ENCODE data around the gene IFT80. TPM values are rescaled to one million over a fixed set of nuclear protein-coding genes. Genes with fewer than 3 reads are reported as not detected.
"Not testable (repeated sequence)": the region's sequence is repeated elsewhere in the genome, so short reads cannot be mapped to it uniquely, and the experiment has no call there.

The IFT80 gene
- total RNA-seq, 1 experiment from 2014 or later, result 26.3 TPM

DNA sequence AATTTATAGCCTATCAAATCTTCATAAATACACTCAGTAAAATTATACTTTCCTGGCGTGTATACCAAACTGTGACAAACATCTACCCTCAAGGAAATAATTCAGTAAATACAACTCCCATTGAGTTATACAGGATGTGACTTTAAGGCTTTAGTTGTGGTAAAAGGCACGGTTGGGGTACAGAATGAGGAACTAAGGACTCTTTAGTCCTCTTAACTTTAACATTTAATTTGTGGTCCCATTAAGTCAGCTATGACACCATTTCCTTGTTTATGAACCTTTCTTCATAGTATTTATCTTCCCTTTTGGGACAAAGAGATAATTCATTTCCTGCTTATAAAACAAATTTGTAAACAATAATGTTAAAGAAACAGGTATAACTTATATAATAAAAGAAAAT, 30.2 kb downstream of the IFT80 start (continued):
- TF ChIP-seq, protein P1, sequence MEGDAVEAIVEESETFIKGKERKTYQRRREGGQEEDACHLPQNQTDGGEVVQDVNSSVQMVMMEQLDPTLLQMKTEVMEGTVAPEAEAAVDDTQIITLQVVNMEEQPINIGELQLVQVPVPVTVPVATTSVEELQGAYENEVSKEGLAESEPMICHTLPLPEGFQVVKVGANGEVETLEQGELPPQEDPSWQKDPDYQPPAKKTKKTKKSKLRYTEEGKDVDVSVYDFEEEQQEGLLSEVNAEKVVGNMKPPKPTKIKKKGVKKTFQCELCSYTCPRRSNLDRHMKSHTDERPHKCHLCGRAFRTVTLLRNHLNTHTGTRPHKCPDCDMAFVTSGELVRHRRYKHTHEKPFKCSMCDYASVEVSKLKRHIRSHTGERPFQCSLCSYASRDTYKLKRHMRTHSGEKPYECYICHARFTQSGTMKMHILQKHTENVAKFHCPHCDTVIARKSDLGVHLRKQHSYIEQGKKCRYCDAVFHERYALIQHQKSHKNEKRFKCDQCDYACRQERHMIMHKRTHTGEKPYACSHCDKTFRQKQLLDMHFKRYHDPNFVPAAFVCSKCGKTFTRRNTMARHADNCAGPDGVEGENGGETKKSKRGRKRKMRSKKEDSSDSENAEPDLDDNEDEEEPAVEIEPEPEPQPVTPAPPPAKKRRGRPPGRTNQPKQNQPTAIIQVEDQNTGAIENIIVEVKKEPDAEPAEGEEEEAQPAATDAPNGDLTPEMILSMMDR (IDR thresholded peaks at IDR 0.05 in 2 of 3, conservative IDR thresholded peaks at IDR 0.05 in 1 of 3; ENCODE audit: borderline replicate concordance in 1 of 3, insufficient read depth in 1 of 3, low read depth in 2 of 3, low read length in 2 of 3), result no peak

- RAD21 ChIA-PET (ENCODE audit: low non-redundant PET in 1 of 2, low total read pairs in 2 of 2, uncharacterized antibody in 2 of 2, unreplicated experiment in 2 of 2), result no interaction called here
- Histone ChIP-seq H3K79me2 (ENCODE audit: insufficient read depth, low read length) (no peaks in the 10 kb centered on the region; the same call in 1 of the 2 replicates), H3K27me3 (ENCODE audit: insufficient read depth, low read length) (no peaks in the 10 kb centered on the region), H3K4me2 (ENCODE audit: low read length) (no peak overlapping the region), H3K9ac (ENCODE audit: low read length) (no peak overlapping the region), H2AFZ (ENCODE audit: low read depth, low read length, poor library complexity, severe bottlenecking) (no peak overlapping the region), H3K4me1 (ENCODE audit: control insufficient read depth in 1 of 2, insufficient read depth in 2 of 2, low read length in 2 of 2) (no peaks in the 10 kb centered on the region), H3K27ac (ENCODE audit: low read depth, low read length) (no peak overlapping the region), H3K9me3 (ENCODE audit: control insufficient read depth in 1 of 2, insufficient read depth in 1 of 2, low read depth in 1 of 2, low read length in 2 of 2) (no peaks in the 10 kb centered on the region), H4K20me1 (ENCODE audit: insufficient read depth) (no peaks in the 10 kb centered on the region), H3K4me3 (replicated peaks in 1 of 2; ENCODE audit: low read depth in 1 of 2, low read length in 2 of 2) (no peak overlapping the region), H3K36me3 (ENCODE audit: control insufficient read depth in 1 of 2, insufficient read depth in 2 of 2, low read length in 2 of 2) (no peaks in the 10 kb centered on the region), H3K9me2 (ENCODE audit: insufficient read depth) (no peaks in the 10 kb centered on the region)
- ATAC-seq, result no peak
- CTCF ChIA-PET, result no interaction called here
- no TSS peak for BruUV-seq (replicated peaks)
- intact Hi-C loops (cut with micrococcal nuclease), result no loop called here
- TF ChIP-seq ZNF274 (IDR thresholded peaks at IDR 0.05; ENCODE audit: low read depth, low read length), result no peak
- TF ChIP-seq, protein P2, sequence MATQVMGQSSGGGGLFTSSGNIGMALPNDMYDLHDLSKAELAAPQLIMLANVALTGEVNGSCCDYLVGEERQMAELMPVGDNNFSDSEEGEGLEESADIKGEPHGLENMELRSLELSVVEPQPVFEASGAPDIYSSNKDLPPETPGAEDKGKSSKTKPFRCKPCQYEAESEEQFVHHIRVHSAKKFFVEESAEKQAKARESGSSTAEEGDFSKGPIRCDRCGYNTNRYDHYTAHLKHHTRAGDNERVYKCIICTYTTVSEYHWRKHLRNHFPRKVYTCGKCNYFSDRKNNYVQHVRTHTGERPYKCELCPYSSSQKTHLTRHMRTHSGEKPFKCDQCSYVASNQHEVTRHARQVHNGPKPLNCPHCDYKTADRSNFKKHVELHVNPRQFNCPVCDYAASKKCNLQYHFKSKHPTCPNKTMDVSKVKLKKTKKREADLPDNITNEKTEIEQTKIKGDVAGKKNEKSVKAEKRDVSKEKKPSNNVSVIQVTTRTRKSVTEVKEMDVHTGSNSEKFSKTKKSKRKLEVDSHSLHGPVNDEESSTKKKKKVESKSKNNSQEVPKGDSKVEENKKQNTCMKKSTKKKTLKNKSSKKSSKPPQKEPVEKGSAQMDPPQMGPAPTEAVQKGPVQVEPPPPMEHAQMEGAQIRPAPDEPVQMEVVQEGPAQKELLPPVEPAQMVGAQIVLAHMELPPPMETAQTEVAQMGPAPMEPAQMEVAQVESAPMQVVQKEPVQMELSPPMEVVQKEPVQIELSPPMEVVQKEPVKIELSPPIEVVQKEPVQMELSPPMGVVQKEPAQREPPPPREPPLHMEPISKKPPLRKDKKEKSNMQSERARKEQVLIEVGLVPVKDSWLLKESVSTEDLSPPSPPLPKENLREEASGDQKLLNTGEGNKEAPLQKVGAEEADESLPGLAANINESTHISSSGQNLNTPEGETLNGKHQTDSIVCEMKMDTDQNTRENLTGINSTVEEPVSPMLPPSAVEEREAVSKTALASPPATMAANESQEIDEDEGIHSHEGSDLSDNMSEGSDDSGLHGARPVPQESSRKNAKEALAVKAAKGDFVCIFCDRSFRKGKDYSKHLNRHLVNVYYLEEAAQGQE (IDR thresholded peaks at IDR 0.05; ENCODE audit: low read depth), result no peak
- POLR2A ChIA-PET, result no interaction called here
- DNase-seq (ENCODE audit: low read depth, low spot score), result no peak
Observed at GRCh38 chr3:160365869-160366522, 33.0 kb downstream of the IFT80 start.

DNA sequence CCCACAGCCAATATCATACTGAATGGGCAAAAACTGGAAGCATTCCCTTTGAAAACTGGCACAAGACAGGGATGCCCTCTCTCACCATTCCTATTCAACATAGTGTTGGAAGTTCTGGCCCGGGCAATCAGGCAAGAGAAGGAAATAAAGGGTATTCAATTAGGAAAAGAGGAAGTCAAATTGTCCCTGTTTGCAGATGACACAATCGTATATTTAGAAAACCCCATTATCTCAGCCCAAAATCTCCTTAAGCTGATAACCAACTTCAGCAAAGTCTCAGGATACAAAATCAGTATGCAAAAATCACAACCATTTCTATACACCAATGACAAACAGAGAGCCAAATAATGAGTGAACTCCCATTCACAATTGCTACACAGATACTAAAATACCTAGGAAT, 36.1 kb downstream of the IFT80 start:
- H3K79me2 ChIP-seq (ENCODE audit: insufficient read depth, low read length); H3K27me3 ChIP-seq (ENCODE audit: insufficient read depth, low read length); RAD21 ChIA-PET (ENCODE audit: low non-redundant PET in 1 of 2, low total read pairs in 2 of 2, uncharacterized antibody in 2 of 2, unreplicated experiment in 2 of 2); BruUV-seq (replicated peaks); H3K36me3 ChIP-seq (ENCODE audit: control insufficient read depth in 1 of 2, insufficient read depth in 2 of 2, low read length in 2 of 2); CTCF ChIA-PET; H4K20me1 ChIP-seq (ENCODE audit: insufficient read depth); POLR2A ChIA-PET; intact Hi-C loops (cut with micrococcal nuclease); H2AFZ ChIP-seq (ENCODE audit: low read depth, low read length, poor library complexity, severe bottlenecking); H3K4me3 ChIP-seq (replicated peaks in 1 of 2; ENCODE audit: low read depth in 1 of 2, low read length in 2 of 2); H3K4me2 ChIP-seq (ENCODE audit: low read length); H3K27ac ChIP-seq (ENCODE audit: low read depth, low read length); H3K9ac ChIP-seq (ENCODE audit: low read length); H3K9me2 ChIP-seq (ENCODE audit: insufficient read depth); DNase-seq (ENCODE audit: low read depth, low spot score); H3K9me3 ChIP-seq (ENCODE audit: control insufficient read depth in 1 of 2, insufficient read depth in 1 of 2, low read depth in 1 of 2, low read length in 2 of 2); H3K4me1 ChIP-seq (ENCODE audit: control insufficient read depth in 1 of 2, insufficient read depth in 2 of 2, low read length in 2 of 2); ATAC-seq: not testable (repeated sequence)

Data from HCT116 (cell line).